Measurements from ENCODE around the gene FAM163B. TPM values are rescaled to one million over a fixed set of nuclear protein-coding genes. Genes with fewer than 3 reads are reported as not detected.
A peak's percentile ranks its signal among the peaks of the same experiment; 100 is the strongest.
"Not testable (repeated sequence)": the region's sequence is repeated elsewhere in the genome, so short reads cannot be mapped to it uniquely, and the experiment has no call there.

Gene FAM163B
- polyA plus RNA-seq, 6 donors from 2014 or later, result not detected

DNA sequence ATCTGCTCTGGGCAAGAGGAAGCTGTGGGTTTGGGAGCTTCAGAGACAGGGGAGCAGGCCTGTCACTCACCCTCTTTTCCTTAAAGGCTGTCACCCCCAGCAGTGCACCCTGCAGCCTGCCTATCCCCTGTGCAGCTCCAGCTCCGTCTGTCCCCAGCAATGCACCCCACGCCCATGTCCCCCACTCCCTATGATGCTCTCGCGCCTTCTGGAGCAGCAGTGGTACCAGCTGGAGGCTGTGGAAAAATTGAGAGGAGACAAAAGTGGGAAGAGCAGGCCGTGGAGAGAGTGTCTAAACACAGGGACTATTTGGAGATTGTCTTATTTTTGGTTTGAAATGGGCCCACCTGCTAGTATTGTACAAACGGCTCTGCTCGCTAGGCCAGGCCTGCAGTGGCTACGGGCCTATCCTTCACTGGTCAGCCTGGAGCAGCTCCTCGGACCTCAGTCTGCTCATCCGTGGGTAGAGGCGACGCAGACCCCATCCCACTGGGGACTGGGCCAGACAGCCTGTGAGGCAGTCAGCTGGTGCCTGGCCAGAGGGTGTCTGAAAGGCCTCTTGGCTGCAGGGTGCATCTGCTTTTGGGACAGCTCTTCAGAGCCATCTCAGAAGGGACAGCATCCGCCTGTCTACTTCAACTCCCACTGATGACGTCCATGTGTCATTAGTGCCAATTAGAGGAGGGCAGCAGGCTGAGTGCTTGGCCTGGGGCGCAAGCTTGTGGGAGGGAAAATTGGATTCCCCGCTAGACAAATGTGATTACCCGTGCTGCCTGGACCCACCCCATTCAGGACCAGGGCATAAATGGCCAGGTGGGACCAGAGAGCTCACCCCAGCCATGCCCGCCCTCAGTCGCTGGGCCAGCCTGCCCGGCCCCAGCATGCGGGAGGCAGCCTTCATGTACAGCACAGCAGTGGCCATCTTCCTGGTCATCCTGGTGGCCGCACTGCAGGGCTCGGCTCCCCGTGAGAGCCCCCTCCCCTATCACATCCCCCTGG, 26.6 kb upstream of the FAM163B start, which contains the start of gene DBH:
Gene DBH (plus strand): TSS at position 831 of the 999 bp plus-strand sequence. CDS start 9 bp downstream, at position 840.
- peaks cover 4 to 29% (median 24%) of the 10 kb centered on the region in 3 donors for H3K27me3 Mint-ChIP-seq
- no peaks in the 10 kb centered on the region for H3K36me3 Mint-ChIP-seq
- peaks cover 0 to 2% (median 0%) of the 10 kb centered on the region in 3 donors for H3K4me1 Mint-ChIP-seq
- DNase-seq, result no peak
- no peaks in the 10 kb centered on the region for H3K9me3 Mint-ChIP-seq
- peak within 1 kb of the TSS in 1 of 8 donors; percentile 26 for H3K4me3 Mint-ChIP-seq
- ATAC-seq (ENCODE audit: low read depth in 2 of 2), result no peak
- H3K27ac Mint-ChIP-seq, result no peak within 1 kb of the TSS

DNA sequence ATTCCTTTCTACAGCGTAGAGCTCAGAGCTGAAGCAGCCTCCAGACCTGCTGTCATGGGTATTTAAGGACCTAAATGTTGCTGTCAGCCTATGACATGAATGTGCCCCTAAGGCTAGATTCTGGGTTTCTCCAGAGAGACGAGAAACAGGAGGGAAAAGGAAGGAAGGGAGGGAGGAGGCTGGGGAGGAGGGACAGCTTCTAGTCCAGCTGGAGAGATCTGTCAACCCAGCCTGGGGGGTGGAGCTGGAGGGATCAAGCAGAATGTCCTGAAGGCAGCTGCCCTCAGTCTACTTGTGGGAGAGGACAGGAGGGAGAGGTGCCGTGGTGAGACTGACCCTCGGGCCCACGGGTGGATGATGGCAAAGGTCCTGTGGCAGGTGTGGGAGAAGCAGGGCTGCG, 25.9 kb upstream of the FAM163B start:
- Mint-ChIP-seq H3K27ac (peak overlapping the region in 1 of 6 donors; percentile 74), H3K27me3 (peaks cover 4 to 30% (median 17%) of the 10 kb centered on the region in 3 donors), H3K4me3 (peak overlapping the region in 2 of 8 donors; percentile 26 to 42), H3K9me3 (no peaks in the 10 kb centered on the region), H3K36me3 (no peaks in the 10 kb centered on the region), H3K4me1 (peaks cover 0 to 2% (median 0%) of the 10 kb centered on the region in 3 donors)
- no peak for DNase-seq
- ATAC-seq (ENCODE audit: low read depth in 2 of 2), result no peak

DNA sequence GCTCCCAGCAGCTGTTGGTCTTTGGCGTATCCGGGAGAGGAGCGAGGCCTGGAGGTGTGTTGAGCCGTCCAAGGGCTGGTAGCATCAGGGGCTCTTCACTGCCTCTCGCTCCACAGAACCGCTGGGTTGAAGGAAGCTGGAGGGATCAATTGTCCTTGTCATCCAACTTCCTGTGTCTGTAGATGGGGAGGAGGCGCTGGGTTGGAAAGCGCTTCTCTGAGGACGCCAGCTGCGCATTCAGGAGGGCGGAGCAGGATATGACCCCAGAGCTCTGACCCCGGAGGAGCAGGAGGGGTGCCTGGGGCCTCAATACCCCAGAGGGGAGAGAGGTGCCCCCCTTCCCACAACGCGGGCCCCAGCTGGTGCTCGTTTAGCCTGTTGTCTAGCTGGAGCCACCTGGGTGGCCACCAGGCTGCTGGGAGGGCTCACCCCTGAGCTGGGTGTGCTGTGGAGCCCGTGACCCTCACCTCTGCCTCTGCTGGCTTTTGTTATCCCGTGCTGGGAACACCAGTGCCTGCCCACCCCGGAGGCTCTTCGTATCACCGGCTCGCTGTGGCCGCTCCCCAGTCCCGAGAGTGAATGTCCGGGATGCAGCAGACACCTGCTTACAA, 25.0 kb upstream of the FAM163B start:
- Mint-ChIP-seq H3K4me3 (no peak overlapping the region), H3K36me3 (no peaks in the 10 kb centered on the region), H3K9me3 (no peaks in the 10 kb centered on the region), H3K27ac (no peak overlapping the region), H3K4me1 (peaks cover 0 to 2% (median 0%) of the 10 kb centered on the region in 3 donors), H3K27me3 (peaks cover 4 to 30% (median 17%) of the 10 kb centered on the region in 3 donors)
- no peak for ATAC-seq (ENCODE audit: low read depth in 2 of 2)
- no peak for DNase-seq

DNA sequence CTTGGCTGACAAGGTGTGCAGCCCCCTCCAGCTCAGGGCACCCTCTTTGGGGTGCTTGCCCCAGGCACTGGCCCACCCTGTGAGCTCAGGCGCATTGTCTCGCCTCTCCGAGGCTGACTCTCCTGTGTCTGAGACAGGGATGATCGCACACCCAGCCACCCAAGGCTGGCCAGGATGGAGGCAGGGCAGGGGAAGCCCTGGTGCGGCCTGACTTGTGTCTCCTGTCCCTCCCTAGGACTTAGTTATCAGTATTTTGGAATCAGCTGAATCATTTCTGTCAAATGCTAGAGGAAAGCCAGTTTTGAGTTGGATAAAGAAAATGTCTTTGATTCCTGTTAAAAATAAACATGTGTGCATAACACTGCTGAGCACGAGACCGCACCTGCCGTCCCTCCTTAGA, 24.5 kb upstream of the FAM163B start:
- no peak for DNase-seq
- Mint-ChIP-seq H3K9me3 (no peaks in the 10 kb centered on the region), H3K27ac (no peak overlapping the region), H3K36me3 (no peaks in the 10 kb centered on the region), H3K27me3 (peaks cover 4 to 29% (median 16%) of the 10 kb centered on the region in 3 donors), H3K4me3 (no peak overlapping the region), H3K4me1 (peaks cover 0 to 2% (median 0%) of the 10 kb centered on the region in 3 donors)
- ATAC-seq (ENCODE audit: low read depth in 2 of 2), result no peak

DNA sequence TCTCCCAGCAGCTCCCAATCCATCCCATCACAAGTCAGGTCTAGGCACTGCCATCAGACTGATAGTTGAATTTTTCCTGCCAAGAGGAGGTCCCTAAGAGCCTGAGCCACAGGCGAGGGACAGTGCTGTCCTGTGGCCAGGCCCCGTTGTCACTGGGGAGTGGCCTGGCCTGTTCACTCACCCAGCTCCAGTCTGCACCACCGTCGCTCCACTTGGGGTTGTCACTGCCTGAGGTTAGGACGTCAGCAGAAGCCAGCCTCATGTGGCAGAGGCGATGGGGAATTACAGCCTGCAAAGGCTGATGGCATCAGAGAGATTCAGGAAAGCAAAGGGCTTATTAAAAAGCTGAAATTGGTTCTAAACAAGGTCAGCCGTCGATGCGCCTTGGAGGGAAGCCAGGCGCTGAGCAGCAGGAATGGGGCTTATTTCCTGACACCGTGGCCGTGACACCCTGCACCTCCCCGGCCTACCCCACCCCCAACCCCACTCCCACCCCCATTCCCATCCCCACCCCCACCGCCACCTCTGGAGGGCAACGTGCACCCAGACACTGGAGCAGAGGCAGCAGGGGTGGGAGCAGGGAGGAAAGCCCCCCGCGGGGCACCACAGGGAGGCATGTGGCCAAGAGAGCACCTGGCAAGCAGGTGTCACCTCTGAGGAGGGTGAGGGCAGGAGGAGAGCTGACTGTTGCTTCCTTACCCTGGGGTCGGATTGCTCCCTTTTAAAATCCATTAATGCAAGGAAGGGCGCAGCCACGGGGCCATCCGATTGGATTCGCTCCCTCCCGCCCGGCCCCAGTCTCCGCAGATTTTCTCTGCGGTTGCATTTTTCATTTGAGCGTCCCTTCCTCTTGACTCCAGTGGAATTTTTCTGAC, 23.9 kb upstream of the FAM163B start:
- Mint-ChIP-seq H3K4me1 (peaks cover 0 to 2% (median 0%) of the 10 kb centered on the region in 3 donors), H3K9me3 (peaks cover 0 to 4% (median 0%) of the 10 kb centered on the region in 7 donors), H3K4me3 (no peak overlapping the region), H3K36me3 (no peaks in the 10 kb centered on the region), H3K27ac (no peak overlapping the region), H3K27me3 (peaks cover 10 to 29% (median 10%) of the 10 kb centered on the region in 3 donors)
- ATAC-seq (ENCODE audit: low read depth in 2 of 2), result no peak
- DNase-seq, result no peak

DNA sequence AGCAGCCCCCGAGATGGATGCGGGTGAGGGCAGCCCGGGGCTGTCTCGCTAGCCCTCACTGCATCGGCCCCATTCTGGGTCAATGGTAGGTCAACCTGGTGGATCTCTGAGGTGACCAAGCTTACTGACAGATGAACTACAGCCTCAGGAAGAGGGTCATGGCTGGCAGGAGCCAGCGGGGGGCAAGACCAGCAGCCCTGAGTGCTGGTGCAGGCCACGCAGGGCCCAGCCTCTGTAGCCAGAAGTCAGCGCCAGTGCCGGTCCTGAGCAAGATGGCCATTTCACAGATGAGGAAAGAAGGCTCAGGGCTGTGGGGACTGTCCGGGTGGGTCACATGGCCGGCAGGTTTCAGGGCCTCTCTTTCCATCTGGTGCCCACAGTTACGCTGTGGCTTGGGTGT, 21.9 kb upstream of the FAM163B start:
- Mint-ChIP-seq H3K9me3 (peaks cover 7 to 19% (median 12%) of the 10 kb centered on the region in 7 donors), H3K36me3 (peaks cover 9 to 13% of the 10 kb centered on the region in 2 donors), H3K27ac (no peak overlapping the region), H3K27me3 (peaks cover 18 to 45% (median 19%) of the 10 kb centered on the region in 3 donors), H3K4me1 (peaks cover 0 to 2% (median 0%) of the 10 kb centered on the region in 3 donors), H3K4me3 (no peak overlapping the region)
- DNase-seq (no peak), ATAC-seq (ENCODE audit: low read depth in 2 of 2) (no peak)

DNA sequence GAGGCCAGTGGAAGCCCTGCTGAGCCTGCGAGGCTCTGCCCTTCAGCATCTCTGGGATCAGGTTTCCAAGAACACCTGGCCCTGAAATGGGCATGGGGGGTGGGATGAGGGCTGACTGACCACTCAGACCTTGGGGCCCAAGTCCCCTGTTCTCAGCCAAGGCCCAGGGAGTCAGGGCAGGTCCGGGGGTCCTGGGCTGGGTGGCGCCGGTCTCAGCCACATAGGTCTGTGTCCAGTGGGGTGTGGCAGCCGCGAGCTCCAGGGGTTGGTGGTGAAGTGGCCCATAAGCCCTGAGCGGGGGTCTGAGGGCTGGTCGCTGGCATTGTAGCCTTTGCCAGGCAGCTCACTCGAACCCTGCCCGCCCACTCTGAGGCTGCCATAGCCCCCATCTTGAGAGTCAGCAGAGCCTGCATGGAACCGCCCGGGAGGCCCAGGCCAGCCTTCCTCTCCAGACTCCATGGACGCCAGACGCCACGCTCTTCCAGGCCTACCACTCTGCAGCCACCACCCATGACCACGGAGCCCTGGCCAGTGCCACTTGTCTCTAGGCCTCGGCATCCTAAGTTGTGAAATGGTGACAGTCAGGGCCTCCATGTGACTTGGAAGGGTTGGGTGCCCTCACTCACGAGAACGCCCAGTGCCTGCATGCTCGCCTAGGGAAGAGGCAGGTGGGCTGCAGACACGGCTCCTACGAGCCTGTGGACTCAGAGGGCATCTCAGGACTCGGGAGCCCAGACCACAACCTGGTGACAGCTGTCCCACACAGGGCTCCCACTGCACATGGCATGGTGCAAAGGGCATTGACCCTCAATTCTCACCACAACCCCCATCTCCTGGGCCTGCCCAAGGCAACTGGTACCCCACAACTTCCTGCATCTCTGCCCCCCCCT, 20.3 kb upstream of the FAM163B start:
- no peak overlapping the region for H3K27ac Mint-ChIP-seq
- DNase-seq (no peak), ATAC-seq (ENCODE audit: low read depth in 2 of 2) (no peak)
- H3K27me3 Mint-ChIP-seq, result peaks cover 20 to 54% (median 22%) of the 10 kb centered on the region in 3 donors
- H3K4me3 Mint-ChIP-seq, result no peak overlapping the region
- H3K4me1 Mint-ChIP-seq, result no peaks in the 10 kb centered on the region
- H3K9me3 Mint-ChIP-seq, result peaks cover 11 to 33% (median 24%) of the 10 kb centered on the region in 7 donors
- H3K36me3 Mint-ChIP-seq, result peaks cover 12 to 26% of the 10 kb centered on the region in 2 donors

DNA sequence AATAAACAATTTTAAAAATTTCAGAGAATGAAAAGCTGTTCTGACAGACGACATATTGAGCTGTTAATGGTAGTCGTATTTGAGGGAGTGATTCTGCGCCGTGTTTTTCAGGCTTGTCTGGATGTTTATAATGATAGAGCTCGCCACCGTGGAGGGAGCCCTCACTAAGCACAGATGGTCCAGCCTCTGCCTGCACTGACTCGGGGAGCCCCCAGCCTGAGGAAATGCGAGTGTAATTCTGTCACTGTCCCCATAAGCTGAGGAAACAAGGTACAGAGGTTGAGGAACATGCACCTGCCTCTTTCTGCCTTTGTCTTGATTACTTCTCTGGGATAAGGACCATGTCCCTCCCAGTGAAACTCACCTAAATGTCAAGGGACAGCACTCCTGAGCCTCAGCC, 19.6 kb upstream of the FAM163B start:
- Mint-ChIP-seq H3K27me3 (peaks cover 22 to 58% (median 26%) of the 10 kb centered on the region in 3 donors), H3K36me3 (peaks cover 12 to 30% of the 10 kb centered on the region in 2 donors), H3K27ac (no peak overlapping the region), H3K4me1 (no peaks in the 10 kb centered on the region), H3K9me3 (peaks cover 14 to 37% (median 26%) of the 10 kb centered on the region in 7 donors), H3K4me3 (no peak overlapping the region)
- ATAC-seq (ENCODE audit: low read depth in 2 of 2), result no peak
- no peak for DNase-seq

DNA sequence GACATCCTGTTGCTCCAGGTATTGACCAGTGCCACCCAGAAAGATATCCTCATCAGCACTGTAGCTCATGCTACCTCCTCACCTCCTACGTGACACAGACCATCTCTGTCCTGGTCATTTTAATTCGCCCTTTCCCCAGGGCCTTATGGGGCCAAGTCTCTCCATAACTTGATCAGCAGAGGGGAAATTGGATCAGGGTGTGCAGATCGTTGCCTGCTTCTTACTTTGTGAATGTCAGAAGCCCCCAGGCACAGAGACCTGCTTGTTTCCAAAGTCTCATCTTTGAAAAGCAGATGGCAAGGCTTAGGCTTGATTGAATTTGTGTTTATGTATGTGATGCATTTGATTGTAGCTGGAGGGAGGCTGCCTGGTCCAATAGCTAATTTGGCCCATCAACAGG, 18.2 kb upstream of the FAM163B start:
- Mint-ChIP-seq H3K27me3 (peaks cover 23 to 63% (median 41%) of the 10 kb centered on the region in 3 donors), H3K27ac (no peak overlapping the region), H3K4me3 (no peak overlapping the region), H3K9me3 (peaks cover 14 to 37% (median 26%) of the 10 kb centered on the region in 7 donors), H3K36me3 (peaks cover 12 to 32% of the 10 kb centered on the region in 2 donors), H3K4me1 (peaks cover 0 to under 1% (median 0%) of the 10 kb centered on the region in 3 donors)
- ATAC-seq (ENCODE audit: low read depth in 2 of 2) (no peak), DNase-seq (no peak)

DNA sequence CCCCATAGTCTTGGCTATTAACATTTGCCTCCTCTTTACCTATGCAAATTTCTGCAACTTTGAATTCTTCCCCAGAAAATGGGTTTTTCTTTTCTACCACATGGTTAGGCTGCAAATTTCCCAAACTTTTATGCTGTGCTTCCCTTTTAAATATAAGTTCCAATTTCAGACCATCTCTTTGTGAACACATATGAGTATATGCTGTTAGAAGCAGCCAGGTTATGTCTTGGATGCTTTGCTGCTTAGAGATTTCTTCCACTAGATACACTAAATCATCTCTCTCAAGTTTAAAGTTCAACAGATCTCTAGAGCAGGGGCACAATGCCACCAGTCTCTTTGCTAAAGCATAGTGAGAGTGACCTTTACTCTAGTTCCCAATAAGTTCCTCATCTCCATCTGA, 16.8 kb upstream of the FAM163B start:
- Mint-ChIP-seq H3K36me3 (peaks cover 12 to 38% of the 10 kb centered on the region in 2 donors), H3K9me3 (peaks cover 14 to 37% (median 26%) of the 10 kb centered on the region in 7 donors), H3K27me3 (peaks cover 29 to 72% (median 49%) of the 10 kb centered on the region in 3 donors)
- H3K4me1 Mint-ChIP-seq; H3K4me3 Mint-ChIP-seq; H3K27ac Mint-ChIP-seq; DNase-seq; ATAC-seq (ENCODE audit: low read depth in 2 of 2): not testable (repeated sequence)

DNA sequence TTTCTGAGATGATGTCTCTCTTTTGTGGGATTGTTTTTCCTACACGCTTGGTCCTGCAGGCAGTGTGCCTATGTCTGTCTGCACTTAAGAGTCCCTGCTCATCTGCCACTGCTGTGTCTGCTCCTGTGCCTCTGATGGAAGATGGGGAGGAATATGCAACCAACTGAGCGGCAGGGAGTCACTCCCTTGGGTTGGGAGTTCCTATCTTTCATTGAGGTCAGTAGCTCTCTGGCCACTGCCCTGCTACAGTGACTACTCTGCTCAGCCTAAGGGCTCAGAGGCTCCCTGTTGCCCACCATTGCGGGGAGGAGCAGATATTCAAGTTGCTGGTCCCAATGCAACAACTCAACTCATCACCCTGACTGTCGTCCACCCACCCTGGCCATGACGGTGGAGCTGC, 13.4 kb upstream of the FAM163B start:
- H3K27me3 Mint-ChIP-seq, result peaks cover 35 to 66% (median 66%) of the 10 kb centered on the region in 3 donors
- H3K4me3 Mint-ChIP-seq, result no peak overlapping the region
- no peak for DNase-seq
- no peak overlapping the region for H3K27ac Mint-ChIP-seq
- H3K4me1 Mint-ChIP-seq, result peaks cover 7 to 20% (median 11%) of the 10 kb centered on the region in 3 donors
- H3K36me3 Mint-ChIP-seq, result peaks cover 12 to 38% of the 10 kb centered on the region in 2 donors
- no peak for ATAC-seq (ENCODE audit: low read depth in 2 of 2)
- H3K9me3 Mint-ChIP-seq, result peaks cover 14 to 37% (median 26%) of the 10 kb centered on the region in 7 donors
